Activated CD4-positive, alpha-beta T cell treated with anti-CD3 and anti-CD28 coated beads, Interleukin-2, amount 10 ng/mL, durations not matched to agents 24 days and 14 days (primary cell): ENCODE results near the gene KCNH5. TPM values are rescaled to one million over a fixed set of nuclear protein-coding genes. Genes with fewer than 3 reads are reported as not detected.
"Not testable (repeated sequence)": the region's sequence is repeated elsewhere in the genome, so short reads cannot be mapped to it uniquely, and the experiment has no call there.

ENCODE experiments used
- DNase-seq: peaks from one replicate; pipeline ENCODE4 v3.0.0; 2022
- H3K27ac Mint-ChIP-seq: one replicate; pipeline ENCODE4 v1.8.0; 2022; ENCODE audit warnings: mild to moderate bottlenecking, mixed read lengths
- H3K27me3 Mint-ChIP-seq: one replicate; pipeline ENCODE4 v1.8.0; 2022; ENCODE audit warnings: mixed read lengths
- H3K36me3 Mint-ChIP-seq: one replicate; pipeline ENCODE4 v1.8.0; 2022; ENCODE audit warnings: low read depth, mild to moderate bottlenecking, mixed read lengths
- H3K4me1 Mint-ChIP-seq: one replicate; pipeline ENCODE4 v1.8.0; 2021; ENCODE audit warnings: mixed read lengths
- H3K4me3 Mint-ChIP-seq: one replicate; pipeline ENCODE4 v1.8.0; 2022; ENCODE audit warnings: mild to moderate bottlenecking, moderate library complexity, mixed read lengths
- H3K9me3 Mint-ChIP-seq: one replicate; pipeline ENCODE4 v1.8.0; 2021; ENCODE audit warnings: mixed read lengths
- intact Hi-C: fragments of 100-400 bp; cut with micrococcal nuclease; formaldehyde crosslinking; loops from one replicate; pipeline ENCODE4 v1.15.1; 2023
- total RNA-seq: library from RNA; stranded (reverse); gene quantifications from 2 replicates; pipeline ENCODE4 v1.2.3, GENCODE V29; 2022

KCNH5 gene
- total RNA-seq, 1 donor from 2014 or later: not detected

- Mint-ChIP-seq H3K27ac (no peak overlapping the region), H3K9me3 (no peaks in the 10 kb centered on the region), H3K36me3 (no peaks in the 10 kb centered on the region), H3K27me3 (no peaks in the 10 kb centered on the region), H3K4me1 (no peaks in the 10 kb centered on the region), H3K4me3 (no peak overlapping the region)
- no peak for DNase-seq
- intact Hi-C loops: no loop called here
Observed at GRCh38 chr14:62894736-62895135, 150.5 kb downstream of the KCNH5 start.

- H3K9me3 Mint-ChIP-seq: no peaks in the 10 kb centered on the region
- no peak overlapping the region for H3K4me3 Mint-ChIP-seq
- H3K27me3 Mint-ChIP-seq: no peaks in the 10 kb centered on the region
- DNase-seq: no peak
- no peaks in the 10 kb centered on the region for H3K36me3 Mint-ChIP-seq
- intact Hi-C loops: no loop called here
- no peak overlapping the region for H3K27ac Mint-ChIP-seq
- no peaks in the 10 kb centered on the region for H3K4me1 Mint-ChIP-seq
Observed at GRCh38 chr14:62889364-62889763, 155.9 kb downstream of the KCNH5 start.

- Mint-ChIP-seq H3K4me3 (no peak overlapping the region), H3K4me1 (no peaks in the 10 kb centered on the region), H3K27me3 (no peaks in the 10 kb centered on the region), H3K36me3 (no peaks in the 10 kb centered on the region), H3K27ac (no peak overlapping the region), H3K9me3 (no peaks in the 10 kb centered on the region)
- intact Hi-C loops: no loop called here
- peak; percentile 2 for DNase-seq
Observed at GRCh38 chr14:62886461-62886860, 158.8 kb downstream of the KCNH5 start.

GRCh38 chr14:62885451-62885850 lies 159.8 kb downstream of the KCNH5 start:
- Mint-ChIP-seq H3K4me1 (no peaks in the 10 kb centered on the region), H3K9me3 (no peaks in the 10 kb centered on the region), H3K27me3 (no peaks in the 10 kb centered on the region), H3K36me3 (no peaks in the 10 kb centered on the region), H3K27ac (no peak overlapping the region), H3K4me3 (no peak overlapping the region)
- intact Hi-C loops: no loop called here
- DNase-seq: no peak

- intact Hi-C loops: no loop called here
- Mint-ChIP-seq H3K27me3 (no peaks in the 10 kb centered on the region), H3K27ac (no peak overlapping the region), H3K4me1 (no peaks in the 10 kb centered on the region), H3K9me3 (no peaks in the 10 kb centered on the region), H3K36me3 (no peaks in the 10 kb centered on the region), H3K4me3 (no peak overlapping the region)
- no peak for DNase-seq
Observed at GRCh38 chr14:62882967-62883366, 162.3 kb downstream of the KCNH5 start.

GRCh38 chr14:62866376-62866775 lies 178.9 kb downstream of the KCNH5 start:
- DNase-seq: no peak
- no peak overlapping the region for H3K27ac Mint-ChIP-seq
- H3K9me3 Mint-ChIP-seq: no peaks in the 10 kb centered on the region
- no peaks in the 10 kb centered on the region for H3K4me1 Mint-ChIP-seq
- H3K4me3 Mint-ChIP-seq: no peak overlapping the region
- intact Hi-C loops: no loop called here
- no peaks in the 10 kb centered on the region for H3K27me3 Mint-ChIP-seq
- H3K36me3 Mint-ChIP-seq: no peaks in the 10 kb centered on the region

GRCh38 chr14:62864588-62864987 lies 180.7 kb downstream of the KCNH5 start:
- intact Hi-C loops: no loop called here

GRCh38 chr14:62858011-62858410 lies 187.2 kb downstream of the KCNH5 start:
- H3K27ac Mint-ChIP-seq, H3K27me3 Mint-ChIP-seq, H3K4me1 Mint-ChIP-seq, H3K36me3 Mint-ChIP-seq, H3K9me3 Mint-ChIP-seq, DNase-seq, H3K4me3 Mint-ChIP-seq, intact Hi-C loops: not testable (repeated sequence)

More at GRCh38 chr14:62864588-62864987, 180.7 kb downstream of the KCNH5 start:
- Mint-ChIP-seq H3K27me3 (no peaks in the 10 kb centered on the region), H3K9me3 (peaks cover 3% of the 10 kb centered on the region), H3K36me3 (no peaks in the 10 kb centered on the region), H3K4me1 (no peaks in the 10 kb centered on the region), H3K27ac (no peak overlapping the region), H3K4me3 (no peak overlapping the region)
- DNase-seq: no peak

GRCh38 chr14:62854951-62855350 lies 190.3 kb downstream of the KCNH5 start:
- Mint-ChIP-seq H3K27ac (no peak overlapping the region), H3K27me3 (no peaks in the 10 kb centered on the region), H3K4me1 (no peaks in the 10 kb centered on the region), H3K4me3 (no peak overlapping the region), H3K9me3 (peaks cover 7% of the 10 kb centered on the region), H3K36me3 (no peaks in the 10 kb centered on the region)
- no peak for DNase-seq
- intact Hi-C loops: no loop called here

- intact Hi-C loops: no loop called here
- Mint-ChIP-seq H3K36me3 (no peaks in the 10 kb centered on the region), H3K4me3 (no peak overlapping the region), H3K9me3 (no peaks in the 10 kb centered on the region), H3K4me1 (no peaks in the 10 kb centered on the region), H3K27ac (no peak overlapping the region), H3K27me3 (no peaks in the 10 kb centered on the region)
- DNase-seq: no peak
Observed at GRCh38 chr14:62847168-62847567, 198.1 kb downstream of the KCNH5 start.

GRCh38 chr14:62844546-62844945 lies 200.7 kb downstream of the KCNH5 start:
- Mint-ChIP-seq H3K27me3 (no peaks in the 10 kb centered on the region), H3K36me3 (no peaks in the 10 kb centered on the region), H3K27ac (no peak overlapping the region), H3K9me3 (no peaks in the 10 kb centered on the region), H3K4me3 (no peak overlapping the region), H3K4me1 (no peaks in the 10 kb centered on the region)
- DNase-seq: no peak
- intact Hi-C loops: no loop called here

GRCh38 chr14:62824086-62824485 lies 221.2 kb downstream of the KCNH5 start:
- no peaks in the 10 kb centered on the region for H3K27me3 Mint-ChIP-seq
- no peak overlapping the region for H3K27ac Mint-ChIP-seq
- no peaks in the 10 kb centered on the region for H3K36me3 Mint-ChIP-seq
- no peaks in the 10 kb centered on the region for H3K4me1 Mint-ChIP-seq
- no peak overlapping the region for H3K4me3 Mint-ChIP-seq
- DNase-seq: no peak
- H3K9me3 Mint-ChIP-seq: peaks cover 3% of the 10 kb centered on the region
- intact Hi-C loops: no loop called here

- intact Hi-C loops: no loop called here
- Mint-ChIP-seq H3K27ac (no peak overlapping the region), H3K4me3 (no peak overlapping the region), H3K4me1 (no peaks in the 10 kb centered on the region), H3K27me3 (no peaks in the 10 kb centered on the region), H3K9me3 (peaks cover 3% of the 10 kb centered on the region), H3K36me3 (no peaks in the 10 kb centered on the region)
- no peak for DNase-seq
Observed at GRCh38 chr14:62819931-62820330, 225.3 kb downstream of the KCNH5 start.

- H3K4me3 Mint-ChIP-seq: no peak overlapping the region
Observed at GRCh38 chr14:62807636-62808035, 237.6 kb downstream of the KCNH5 start.

GRCh38 chr14:62800577-62800976 lies 244.7 kb downstream of the KCNH5 start:
- intact Hi-C loops: no loop called here
- no peaks in the 10 kb centered on the region for H3K9me3 Mint-ChIP-seq
- no peaks in the 10 kb centered on the region for H3K4me1 Mint-ChIP-seq
- DNase-seq: no peak
- H3K4me3 Mint-ChIP-seq: no peak overlapping the region
- H3K27me3 Mint-ChIP-seq: no peaks in the 10 kb centered on the region
- H3K36me3 Mint-ChIP-seq: no peaks in the 10 kb centered on the region
- H3K27ac Mint-ChIP-seq: no peak overlapping the region

More at GRCh38 chr14:62807636-62808035, 237.6 kb downstream of the KCNH5 start:
- no peaks in the 10 kb centered on the region for H3K4me1 Mint-ChIP-seq
- H3K9me3 Mint-ChIP-seq: peaks cover 7% of the 10 kb centered on the region
- intact Hi-C loops: no loop called here
- H3K27me3 Mint-ChIP-seq: no peaks in the 10 kb centered on the region
- no peak for DNase-seq
- H3K27ac Mint-ChIP-seq: no peak overlapping the region
- H3K36me3 Mint-ChIP-seq: no peaks in the 10 kb centered on the region
